ENCODE measurements around the gene TNRC6A.

DNA sequence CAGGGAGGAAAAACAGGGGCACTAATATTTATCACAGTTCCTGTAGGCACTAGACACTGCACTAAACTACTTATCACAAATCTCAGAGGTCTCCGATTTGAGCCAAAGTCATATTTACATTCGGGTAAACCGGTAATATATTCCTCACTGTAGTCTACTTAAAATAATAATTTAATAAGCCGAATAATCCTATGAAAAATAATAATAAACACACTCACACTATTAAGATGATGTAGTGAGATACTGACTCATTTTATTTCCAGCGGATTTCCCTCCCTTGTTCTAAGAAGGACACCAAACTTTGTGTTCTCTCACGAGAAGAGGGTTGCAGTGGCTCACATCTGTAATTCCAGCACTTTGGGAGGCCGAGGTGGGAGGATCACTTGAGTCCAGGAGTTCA is 36.6 kb upstream of the TNRC6A start:
- TF ChIP-seq POLR2A (IDR thresholded peaks at IDR 0.05; ENCODE audit: low read depth, low read length) (no peak), TAF1 (IDR thresholded peaks at IDR 0.05; ENCODE audit: borderline replicate concordance, low read depth, low read length) (no peak), POLR2AphosphoS5 (IDR thresholded peaks at IDR 0.05; ENCODE audit: low read depth, low read length) (no peak)
